Progenitor cell of endocrine pancreas (in vitro differentiated cells): ENCODE results near the gene COL1A2. TPM values are rescaled to one million over a fixed set of nuclear protein-coding genes. Genes with fewer than 3 reads are reported as not detected.

Experiments
- DNase-seq: peaks from one replicate; pipeline ENCODE4 v3.0.0; 2021; ENCODE audit warnings: low spot score; ENCODE audit not compliant: unreplicated experiment
- H3K27ac Mint-ChIP-seq: 2 replicates; pipeline ENCODE4 v1.8.0; 2021; ENCODE audit warnings: mild to moderate bottlenecking, moderate library complexity, mixed read lengths
- H3K27me3 Mint-ChIP-seq: 2 replicates; pipeline ENCODE4 v1.8.0; 2021; ENCODE audit warnings: mixed read lengths
- H3K36me3 Mint-ChIP-seq: 2 replicates; pipeline ENCODE4 v1.8.0; 2022; ENCODE audit warnings: mixed read lengths; ENCODE audit not compliant: insufficient read depth
- H3K4me1 Mint-ChIP-seq: 2 replicates; pipeline ENCODE4 v1.8.0; 2021; ENCODE audit warnings: low read depth, mixed read lengths
- H3K4me3 Mint-ChIP-seq: 2 replicates; pipeline ENCODE4 v1.8.0; 2021; ENCODE audit warnings: low read depth, mild to moderate bottlenecking, moderate library complexity, mixed read lengths
- H3K9me3 Mint-ChIP-seq: 2 replicates; pipeline ENCODE4 v1.8.0; 2021; ENCODE audit warnings: low read depth, mixed read lengths
- CTCF ChIP-seq: fragments of 200-600 bp; sonication (generic); IDR thresholded peaks from one replicate; pipeline ENCODE4 v1.5.0; 2021; ENCODE audit warnings: antibody characterized with exemption, mild to moderate bottlenecking; ENCODE audit not compliant: unreplicated experiment
- total RNA-seq: library from RNA; stranded (reverse); gene quantifications from 2 replicates; pipeline ENCODE4 v1.2.1, GENCODE V29; 2021

COL1A2 gene
- total RNA-seq, 1 donor from 2014 or later = 14.8 TPM

- no peak for DNase-seq
- no peak for TF ChIP-seq CTCF
- Mint-ChIP-seq H3K27me3 (no peaks in the 10 kb centered on the region), H3K27ac (no peak overlapping the region), H3K4me3 (no peak overlapping the region), H3K9me3 (no peaks in the 10 kb centered on the region), H3K4me1 (peaks cover 4% of the 10 kb centered on the region), H3K36me3 (peaks cover 3% of the 10 kb centered on the region)
Measured at GRCh38 chr7:94431619-94432280, 37.1 kb downstream of the COL1A2 start.

- no peaks in the 10 kb centered on the region for H3K27me3 Mint-ChIP-seq
- no peak overlapping the region for H3K4me3 Mint-ChIP-seq
- peaks cover 4% of the 10 kb centered on the region for H3K4me1 Mint-ChIP-seq
- TF ChIP-seq CTCF = no peak
- H3K36me3 Mint-ChIP-seq = peaks cover 3% of the 10 kb centered on the region
- H3K27ac Mint-ChIP-seq = no peak overlapping the region
- DNase-seq = no peak
- no peaks in the 10 kb centered on the region for H3K9me3 Mint-ChIP-seq
Measured at GRCh38 chr7:94432281-94432670, 37.6 kb downstream of the COL1A2 start.

GRCh38 chr7:94432817-94433216 is 38.1 kb downstream of the COL1A2 start:
- Mint-ChIP-seq H3K36me3 (no peaks in the 10 kb centered on the region), H3K4me3 (no peak overlapping the region), H3K9me3 (no peaks in the 10 kb centered on the region), H3K4me1 (peaks cover 4% of the 10 kb centered on the region), H3K27me3 (no peaks in the 10 kb centered on the region), H3K27ac (no peak overlapping the region)
- no peak for TF ChIP-seq CTCF
- DNase-seq = no peak

- DNase-seq = no peak
- Mint-ChIP-seq H3K4me1 (peaks cover 4% of the 10 kb centered on the region), H3K27me3 (no peaks in the 10 kb centered on the region), H3K27ac (no peak overlapping the region), H3K9me3 (no peaks in the 10 kb centered on the region), H3K4me3 (no peak overlapping the region), H3K36me3 (no peaks in the 10 kb centered on the region)
- TF ChIP-seq CTCF = no peak
Measured at GRCh38 chr7:94433224-94433623, 38.5 kb downstream of the COL1A2 start.

GRCh38 chr7:94434042-94434441 is 39.3 kb downstream of the COL1A2 start:
- TF ChIP-seq CTCF = no peak
- no peaks in the 10 kb centered on the region for H3K36me3 Mint-ChIP-seq
- no peaks in the 10 kb centered on the region for H3K9me3 Mint-ChIP-seq
- no peaks in the 10 kb centered on the region for H3K27me3 Mint-ChIP-seq
- no peak overlapping the region for H3K27ac Mint-ChIP-seq
- DNase-seq = no peak
- H3K4me1 Mint-ChIP-seq = peaks cover 4% of the 10 kb centered on the region
- H3K4me3 Mint-ChIP-seq = no peak overlapping the region
